OCI-LY7 (cell line): ENCODE data around the gene NOTCH2. TPM values are rescaled to one million over a fixed set of nuclear protein-coding genes. Genes with fewer than 3 reads are reported as not detected.

Experiments used
- BruUV-seq: library from RNA; stranded (reverse); fragments of 400-500 nt; replicated peaks from 2 replicates; lab custom pipeline; 2021; lab: Mats Ljungman, UMichigan
- CTCF ChIA-PET: fragments of 300-600 bp; sonication (Branson Sonifier 250); formaldehyde crosslinking; loops from one replicate; lab custom pipeline; 2022; ENCODE audit warnings: antibody characterized with exemption; ENCODE audit not compliant: unreplicated experiment; lab: Charles Lee
- POLR2A ChIA-PET: fragments of 300-600 bp; sonication (Branson Sonifier 250); formaldehyde crosslinking; loops from one replicate; lab custom pipeline; 2022; ENCODE audit warnings: antibody characterized with exemption; lab: Charles Lee
- DNase-seq: peaks from one replicate; pipeline ENCODE4 v3.0.0-alpha.2; 2015; ENCODE audit warnings: low spot score
- H2AFZ ChIP-seq: fragments of 200-600 bp; sonication (generic), shearing (Covaris generic); 2 replicates; pipeline ENCODE4 v1.6.1; 2014; ENCODE audit warnings: mild to moderate bottlenecking, antibody characterized with exemption, low read length, moderate library complexity
- H3K27ac ChIP-seq: fragments of 200-600 bp; sonication (generic); 2 replicates; pipeline ENCODE4 v1.5.1; 2014; ENCODE audit warnings: mixed run types, low read depth, mild to moderate bottlenecking, moderate library complexity, low read length, inconsistent platforms; ENCODE audit not compliant: poor library complexity, severe bottlenecking
- H3K36me3 ChIP-seq: fragments of 200-600 bp; sonication (generic); 2 replicates; pipeline ENCODE4 v1.6.1; 2014; ENCODE audit warnings: mild to moderate bottlenecking, antibody characterized with exemption, low read length, moderate library complexity, mixed read lengths; ENCODE audit not compliant: insufficient read depth
- H3K4me1 ChIP-seq: fragments of 200-600 bp; sonication (generic); 2 replicates; pipeline ENCODE4 v1.5.1; 2014; ENCODE audit warnings: mild to moderate bottlenecking, low read length; ENCODE audit not compliant: insufficient read depth, poor library complexity, severe bottlenecking
- H3K4me2 ChIP-seq: fragments of 200-600 bp; sonication (generic); 2 replicates; pipeline ENCODE4 v1.6.1; 2014; ENCODE audit warnings: mild to moderate bottlenecking, low read length
- H3K4me3 ChIP-seq: fragments of 200-600 bp; sonication (generic); 2 replicates; pipeline ENCODE4 v1.5.1; 2014; ENCODE audit warnings: mild to moderate bottlenecking, low read depth, low read length; ENCODE audit not compliant: poor library complexity, severe bottlenecking
- H3K79me2 ChIP-seq: fragments of 200-600 bp; sonication (generic); 2 replicates; pipeline ENCODE4 v1.6.1; 2016; ENCODE audit warnings: low read depth, mild to moderate bottlenecking, low read length, moderate library complexity, mixed read lengths; ENCODE audit not compliant: insufficient read depth
- H3K9me2 ChIP-seq: fragments of 200-600 bp; sonication (generic); 2 replicates; pipeline ENCODE4 v1.6.1; 2016; ENCODE audit warnings: mild to moderate bottlenecking, low read length, mixed read lengths; ENCODE audit not compliant: insufficient read depth
- H3K9me3 ChIP-seq: fragments of 200-600 bp; sonication (generic); 2 replicates; pipeline ENCODE4 v1.6.1; 2014; ENCODE audit warnings: mild to moderate bottlenecking, mixed run types, low read length, mixed read lengths
- H4K20me1 ChIP-seq: fragments of 200-600 bp; sonication (generic); 2 replicates; pipeline ENCODE4 v1.6.1; 2014; ENCODE audit warnings: mild to moderate bottlenecking, antibody characterized with exemption, low read length, moderate library complexity, mixed read lengths; ENCODE audit not compliant: insufficient read depth
- CTCF ChIP-seq: fragments of 200-600 bp; sonication (generic); conservative IDR thresholded peaks from 2 replicates; pipeline ENCODE4 v1.5.1; 2014; ENCODE audit warnings: mild to moderate bottlenecking, antibody characterized with exemption, low read length, moderate library complexity, mixed read lengths
- EZH2phosphoT487 ChIP-seq: fragments of 200-600 bp; sonication (generic); IDR thresholded peaks from 2 replicates; pipeline ENCODE4 v1.6.1; 2018; ENCODE audit warnings: low read depth, borderline replicate concordance, mild to moderate bottlenecking, mixed run types, antibody characterized with exemption, low read length, moderate library complexity, mixed read lengths
- intact Hi-C: fragments of 100-400 bp; cut with micrococcal nuclease; formaldehyde crosslinking; loops from one replicate; pipeline ENCODE4 v1.10.0; 2022; ENCODE audit not compliant: unreplicated experiment
- total RNA-seq, 2 experiments: library from RNA; depleted of rRNA in 1 of 2; stranded (reverse); fragments of >200 nt in 1 of 2; shearing (Covaris generic) in 1 of 2; gene quantifications; 2 replicates each; pipeline ENCODE4 v1.2.3, GENCODE V29; 2014 to 2022

Gene NOTCH2
- total RNA-seq, 2 experiments from 2014 or later = 31.0 to 50.6 TPM

- no peak overlapping the region for H3K4me2 ChIP-seq
- no peaks in the 10 kb centered on the region for H4K20me1 ChIP-seq
- H2AFZ ChIP-seq = no peak overlapping the region
- peaks cover 13% of the 10 kb centered on the region; the same call in 1 of the 2 replicates for H3K9me3 ChIP-seq
- H3K79me2 ChIP-seq = no peaks in the 10 kb centered on the region
- H3K4me3 ChIP-seq = no peak overlapping the region
- H3K36me3 ChIP-seq = peaks cover 59% of the 10 kb centered on the region
- no peak overlapping the region for H3K27ac ChIP-seq
- H3K9me2 ChIP-seq = no peaks in the 10 kb centered on the region
- POLR2A ChIA-PET = no interaction called here
- no peaks in the 10 kb centered on the region for H3K4me1 ChIP-seq
- no TSS peak for BruUV-seq
- TF ChIP-seq CTCF = no peak
- CTCF ChIA-PET = no interaction called here
- intact Hi-C loops = no loop called here
- no peak for DNase-seq
Measured at GRCh38 chr1:119933397-119933796, 136.1 kb downstream of the NOTCH2 start.

GRCh38 chr1:119929643-119930315 is 139.7 kb downstream of the NOTCH2 start:
- Histone ChIP-seq H3K36me3 (peaks cover 48% of the 10 kb centered on the region), H3K4me1 (no peaks in the 10 kb centered on the region), H3K9me3 (peaks cover 13% of the 10 kb centered on the region; the same call in 1 of the 2 replicates), H3K27ac (no peak overlapping the region), H3K4me2 (no peak overlapping the region), H3K79me2 (no peaks in the 10 kb centered on the region), H3K9me2 (no peaks in the 10 kb centered on the region), H4K20me1 (no peaks in the 10 kb centered on the region), H2AFZ (no peak overlapping the region), H3K4me3 (no peak overlapping the region)
- ChIA-PET CTCF (interaction anchor here (1.0 kb wide), 1 partner anchor 38 kb away, joined by 4 read pairs; no protein-coding TSS in a partner anchor), POLR2A (interaction anchor here (0.6 kb wide), 1 partner anchor 20 kb away, joined by 3 read pairs; no protein-coding TSS in a partner anchor)
- no TSS peak for BruUV-seq
- no peak for TF ChIP-seq CTCF
- TF ChIP-seq EZH2phosphoT487 = no peak
- no peak for DNase-seq
- intact Hi-C loops = no loop called here

- peaks cover 54% of the 10 kb centered on the region for H3K36me3 ChIP-seq
- no peak overlapping the region for H3K4me2 ChIP-seq
- H4K20me1 ChIP-seq = no peaks in the 10 kb centered on the region
- H3K27ac ChIP-seq = no peak overlapping the region
- no peaks in the 10 kb centered on the region for H3K9me3 ChIP-seq
- CTCF ChIA-PET = no interaction called here
- no TSS peak for BruUV-seq
- intact Hi-C loops = no loop called here
- no peaks in the 10 kb centered on the region for H3K79me2 ChIP-seq
- no peak overlapping the region for H3K4me3 ChIP-seq
- no peaks in the 10 kb centered on the region for H3K9me2 ChIP-seq
- H2AFZ ChIP-seq = no peak overlapping the region
- DNase-seq = no peak
- no peaks in the 10 kb centered on the region for H3K4me1 ChIP-seq
- POLR2A ChIA-PET = interaction anchor here (0.7 to 1.0 kb wide), 3 partner anchors 12 to 59 kb away, joined by 3 read pairs; no protein-coding TSS in a partner anchor
- TF ChIP-seq CTCF = no peak
- TF ChIP-seq EZH2phosphoT487 = no peak
Measured at GRCh38 chr1:119926553-119926952, 142.9 kb downstream of the NOTCH2 start.
